ACHN (cell line): ENCODE results near the gene STK24.

Experiments used
- DNase-seq: peaks from one replicate; pipeline ENCODE4 v3.0.0-alpha.2; 2015
- in situ Hi-C: cut with HindIII; loops from 2 replicates; pipeline ENCODE4 v1.10.0; 2017; ENCODE audit warnings: low sequenced_read_pairs, low pct_ligation_motif_present, low pct_unique_long_range_greater_than_20kb

Gene STK24

DNA sequence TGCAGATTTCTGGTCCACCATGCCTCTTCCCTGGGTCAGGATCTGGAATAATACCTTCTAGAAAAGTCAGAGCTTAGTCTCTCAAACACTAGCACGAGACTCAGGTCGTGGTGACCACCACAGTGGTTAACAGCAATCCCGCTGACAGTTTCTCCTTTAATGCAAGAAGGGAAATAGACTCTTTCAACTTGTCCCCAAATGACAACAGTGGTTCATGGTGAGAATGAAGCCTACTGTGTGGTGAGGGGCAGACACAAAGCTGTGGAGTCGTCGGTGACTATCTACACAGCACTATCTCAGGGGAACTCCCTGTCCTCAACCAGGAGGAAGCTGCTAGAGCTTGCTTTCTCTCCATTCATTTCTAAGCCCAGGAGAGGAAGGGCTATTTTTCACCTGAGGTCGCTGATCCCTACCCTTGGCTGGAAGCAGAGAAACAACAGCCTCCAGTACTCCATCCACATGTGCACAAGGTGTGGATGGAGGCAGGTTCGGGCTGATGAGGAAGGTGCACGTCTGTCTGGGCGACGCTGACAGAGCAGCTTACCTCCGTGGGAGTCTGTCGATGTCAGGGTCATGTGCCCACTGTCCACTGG is 72.4 kb downstream of the STK24 start:
- DNase-seq, result no peak
- in situ Hi-C loops, result no loop called here

DNA sequence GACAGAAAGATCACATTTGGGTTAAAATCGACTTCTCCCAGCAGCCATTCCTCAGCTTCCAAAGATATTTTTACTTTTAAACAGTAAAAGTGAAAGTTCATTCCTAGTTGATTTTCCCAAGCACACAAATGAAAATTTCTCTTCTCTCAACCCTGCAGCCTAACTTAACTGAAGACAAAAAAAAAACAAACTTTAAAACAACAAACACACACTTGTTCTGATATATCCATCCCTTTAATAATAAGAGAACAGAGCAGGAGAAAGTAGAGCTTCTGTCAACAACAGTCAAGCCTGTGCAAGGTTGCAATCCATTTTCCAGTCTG is 72.9 kb downstream of the STK24 start:
- in situ Hi-C loops, result no loop called here
- DNase-seq, result no peak

DNA sequence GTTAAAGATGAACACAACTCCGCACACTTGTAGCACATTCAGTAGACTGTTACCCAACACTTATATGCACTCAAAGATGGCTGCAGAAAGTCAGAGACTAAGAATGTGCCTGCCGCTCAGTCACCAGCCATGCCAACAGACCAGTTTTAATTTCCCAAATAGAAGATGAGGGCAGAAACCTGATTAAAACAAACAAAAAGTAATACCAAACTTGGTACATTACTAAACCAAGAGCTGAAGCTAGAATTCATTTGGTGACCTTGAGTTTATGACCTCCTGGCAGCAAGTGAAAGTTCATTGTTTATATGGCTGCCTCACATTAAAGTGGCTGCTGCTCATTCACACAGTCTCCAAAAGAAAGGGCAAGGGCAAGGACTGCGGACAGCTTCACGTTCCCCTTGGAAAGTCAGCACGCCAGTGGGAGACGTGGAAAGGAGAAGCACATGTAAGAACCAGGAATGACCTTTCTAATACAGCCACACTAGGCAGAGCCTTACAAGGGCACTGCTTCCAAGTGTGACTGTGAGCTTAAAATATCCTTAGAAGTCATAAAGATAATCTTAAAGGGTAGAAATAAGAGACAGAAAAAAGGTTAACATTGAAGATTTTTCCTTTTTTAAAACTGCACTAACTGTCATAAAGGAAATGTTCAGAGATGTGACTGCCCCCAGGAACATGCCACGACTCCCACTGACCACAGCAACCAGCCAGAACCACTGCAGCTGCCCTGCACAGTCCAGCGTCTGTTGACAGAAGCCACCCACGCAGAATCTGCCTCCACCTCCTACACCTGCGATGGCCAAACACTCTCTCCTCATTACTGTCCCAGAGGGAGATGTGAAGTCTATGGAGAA is 73.5 kb downstream of the STK24 start:
- in situ Hi-C loops, result no loop called here

DNA sequence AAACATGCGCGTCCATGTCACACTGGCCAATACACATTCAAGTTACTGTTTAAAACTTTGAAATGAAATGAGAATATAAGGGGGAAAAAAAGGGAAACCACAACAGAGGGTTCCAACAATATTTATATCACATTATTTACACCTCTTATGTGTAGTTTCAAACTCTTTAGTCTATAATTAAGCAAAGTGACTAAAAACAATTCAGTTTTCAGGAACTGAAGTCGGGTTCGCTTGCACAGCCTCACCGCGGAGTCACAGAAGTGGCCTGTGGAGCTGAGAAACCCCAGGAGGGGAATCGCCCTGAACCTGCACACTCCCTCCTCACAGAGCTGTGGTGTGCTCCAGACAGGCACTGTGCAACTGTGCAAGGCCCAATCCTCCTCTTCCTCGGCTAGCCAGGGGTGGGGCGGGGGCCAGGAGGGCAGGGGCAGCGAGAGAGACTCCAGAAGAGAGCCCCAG is 75.9 kb downstream of the STK24 start:
- DNase-seq, result no peak

More for the DNA sequence above, 73.5 kb downstream of the STK24 start:
- no peak for DNase-seq

DNA sequence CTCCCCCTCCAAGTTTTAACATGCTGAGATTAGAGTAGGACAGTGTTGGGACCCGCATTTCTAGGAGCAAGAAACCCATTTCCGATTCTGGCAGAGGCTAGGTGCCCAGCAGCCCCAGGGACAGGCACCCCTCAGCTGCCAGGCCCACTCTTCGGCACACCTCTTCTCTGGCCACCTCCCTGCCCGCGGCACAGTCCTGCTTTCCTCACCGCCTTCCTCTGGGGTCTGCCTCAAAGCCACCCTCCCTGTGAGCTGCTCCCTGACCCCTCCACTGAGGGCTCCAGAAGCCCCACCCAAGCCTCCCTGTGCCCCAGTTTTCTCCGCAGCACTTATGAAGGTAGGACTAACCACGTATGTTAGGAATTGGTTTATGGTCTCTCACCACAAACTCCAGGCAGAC is 79.9 kb downstream of the STK24 start:
- in situ Hi-C loops, result no loop called here
- DNase-seq, result no peak

More for the DNA sequence above, 75.9 kb downstream of the STK24 start:
- in situ Hi-C loops, result no loop called here

DNA sequence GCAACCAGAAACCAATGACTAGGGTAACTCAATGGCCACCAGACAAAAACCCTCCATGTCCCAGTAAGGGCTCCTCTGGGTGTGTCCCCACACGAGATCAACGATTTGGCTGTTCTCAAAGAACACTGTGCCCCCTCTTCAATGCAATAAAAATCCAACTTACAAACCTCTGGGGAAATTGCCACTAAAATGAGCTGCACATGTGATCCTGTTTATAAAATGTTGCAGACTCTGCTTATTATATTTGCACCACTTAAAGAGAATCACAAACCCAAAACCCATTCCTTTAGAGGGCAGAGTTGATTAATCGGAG is 80.5 kb downstream of the STK24 start:
- no peak for DNase-seq
- in situ Hi-C loops, result no loop called here

DNA sequence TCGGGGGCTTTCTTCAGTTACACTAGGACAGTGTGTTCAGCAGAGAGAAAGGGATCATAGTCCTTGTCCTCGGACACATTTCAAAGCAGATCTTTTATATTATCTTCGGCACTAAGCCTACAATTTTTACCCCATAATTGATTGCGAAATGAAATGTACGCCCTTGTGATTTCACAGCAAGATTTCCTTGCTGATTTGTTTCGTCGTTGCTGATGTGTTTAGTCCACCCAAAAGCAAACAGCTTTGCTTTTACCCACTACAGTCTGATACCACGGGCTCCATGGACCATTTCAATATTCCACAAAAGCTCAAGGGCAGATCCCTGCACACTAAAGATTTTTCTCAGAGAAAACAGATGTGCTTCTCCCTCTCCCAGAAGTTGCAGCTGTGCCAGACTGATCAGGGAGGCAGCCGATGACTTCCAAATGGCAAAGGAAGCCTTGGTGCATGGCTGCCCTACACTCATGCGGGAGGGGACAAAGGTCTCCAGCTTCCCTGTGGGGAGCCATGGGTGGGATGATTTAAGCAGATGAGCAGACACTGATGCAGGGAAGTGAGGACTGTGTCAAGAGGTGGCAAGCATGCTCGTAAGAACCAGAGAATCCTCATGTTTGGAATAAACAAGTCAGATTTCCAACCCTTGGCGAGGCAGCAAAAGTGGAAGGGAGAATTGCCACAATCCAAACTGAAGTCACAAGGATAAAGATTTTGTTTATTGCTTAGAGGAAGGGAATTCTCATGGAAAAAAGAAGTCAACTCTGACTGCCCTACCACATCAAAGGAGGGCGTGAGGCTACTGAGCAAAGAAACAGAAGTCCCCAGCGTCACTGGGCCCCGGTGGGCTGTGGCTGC is 81.1 kb downstream of the STK24 start:
- DNase-seq, result no peak
- in situ Hi-C loops, result no loop called here

DNA sequence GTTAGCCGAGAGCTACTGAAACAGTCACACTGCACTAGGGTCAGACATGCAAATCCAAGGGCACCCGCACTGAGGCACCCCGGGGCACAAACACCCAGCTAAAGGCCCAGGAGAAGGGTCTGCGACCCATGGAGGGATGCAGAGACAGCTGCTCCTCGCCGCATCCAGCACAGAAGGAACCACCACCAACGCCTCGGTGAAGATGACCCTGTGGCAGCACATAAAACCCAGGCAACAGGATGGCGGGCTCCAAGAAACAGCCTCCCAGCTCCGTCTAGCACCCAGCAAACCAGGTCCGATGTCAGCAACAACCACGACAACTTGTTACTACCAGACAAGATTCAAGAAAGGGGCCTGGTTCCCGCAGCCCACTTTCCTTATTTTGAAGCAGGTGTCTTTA is 82.1 kb downstream of the STK24 start:
- no peak for DNase-seq

DNA sequence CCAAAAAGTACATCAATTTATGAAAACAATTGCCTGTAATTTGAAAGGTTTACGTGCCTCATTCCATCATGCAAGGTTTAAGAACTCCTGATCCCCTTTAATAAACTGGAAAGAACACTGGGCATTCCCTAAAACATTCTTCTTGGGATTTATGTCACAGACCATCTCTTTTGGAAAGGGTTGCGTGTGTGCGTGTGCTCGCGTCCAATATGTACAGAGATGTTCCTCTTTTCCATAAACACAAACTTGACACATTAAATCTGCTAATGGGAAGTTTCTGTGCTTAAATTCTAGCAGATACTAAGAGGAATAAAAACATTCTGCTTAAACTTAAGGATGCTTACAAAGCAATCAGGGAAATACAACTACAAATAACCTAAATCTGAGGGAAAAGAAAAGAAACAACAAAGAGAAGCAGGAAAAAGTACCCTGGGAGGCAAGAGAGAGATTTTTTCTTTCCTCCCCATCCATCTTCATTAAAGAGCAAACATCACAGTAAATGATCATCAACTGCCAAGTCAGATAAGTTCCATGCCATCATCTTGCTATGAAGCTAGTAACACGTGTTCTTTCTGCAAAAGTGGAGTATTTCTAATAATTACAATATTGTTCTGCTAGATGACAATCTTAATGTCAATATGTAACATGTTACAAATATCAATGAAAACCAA is 83.7 kb downstream of the STK24 start:
- DNase-seq, result no peak
- in situ Hi-C loops, result no loop called here

More for the DNA sequence above, 82.1 kb downstream of the STK24 start:
- in situ Hi-C loops, result no loop called here

DNA sequence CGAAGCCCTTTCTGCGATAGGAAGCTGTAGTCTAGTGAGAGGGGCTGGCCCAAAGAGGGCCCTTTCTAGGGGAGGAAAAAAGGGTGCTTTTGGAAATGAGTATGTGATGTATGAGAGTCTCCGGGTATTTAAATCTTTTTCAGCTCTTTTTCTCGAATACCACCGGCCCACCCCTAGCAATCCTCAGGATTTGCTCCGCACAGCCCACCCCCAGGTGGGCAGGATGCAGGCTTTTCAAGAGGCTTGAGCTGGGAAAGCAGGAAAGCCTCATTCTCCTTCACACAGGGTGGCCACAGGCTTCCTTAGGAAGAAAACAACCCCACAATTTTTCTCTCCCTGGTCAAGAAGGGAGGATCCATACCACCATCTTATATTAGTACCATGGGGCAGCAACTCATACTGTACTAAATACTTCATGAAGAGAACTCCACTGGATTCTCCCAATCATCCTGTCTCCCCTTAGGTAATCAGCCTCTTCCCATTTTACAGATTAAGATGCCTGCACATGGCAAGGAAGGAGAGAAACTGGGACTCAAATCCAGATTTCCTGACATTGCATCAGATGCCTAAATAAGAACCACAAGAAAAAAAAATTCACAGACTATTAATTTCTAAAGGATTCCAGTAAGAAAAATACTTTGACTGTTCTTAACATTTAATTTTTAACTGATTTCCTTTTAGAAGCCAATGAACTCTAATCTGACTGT is 84.4 kb downstream of the STK24 start:
- DNase-seq, result no peak
- in situ Hi-C loops, result no loop called here

DNA sequence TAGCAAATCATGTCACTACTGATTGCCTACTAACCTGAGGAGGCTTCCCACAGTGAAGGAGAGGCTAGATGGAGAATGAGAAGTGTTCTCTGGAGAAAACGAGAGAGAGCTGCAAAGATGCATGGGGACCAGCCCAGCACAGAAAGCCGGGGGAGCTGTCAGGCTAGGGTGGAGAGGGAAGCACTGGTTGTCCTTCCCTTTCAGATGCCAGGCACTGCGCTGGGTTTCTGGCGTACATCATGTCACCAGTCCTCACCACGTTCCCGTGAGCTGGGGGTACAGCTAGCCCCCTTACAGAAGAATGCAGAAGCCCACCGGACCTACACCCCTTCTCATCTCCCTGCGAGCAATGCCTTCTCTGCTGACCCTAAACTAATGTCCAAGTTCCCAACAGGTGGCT is 86.0 kb downstream of the STK24 start:
- in situ Hi-C loops, result no loop called here
- DNase-seq, result no peak

DNA sequence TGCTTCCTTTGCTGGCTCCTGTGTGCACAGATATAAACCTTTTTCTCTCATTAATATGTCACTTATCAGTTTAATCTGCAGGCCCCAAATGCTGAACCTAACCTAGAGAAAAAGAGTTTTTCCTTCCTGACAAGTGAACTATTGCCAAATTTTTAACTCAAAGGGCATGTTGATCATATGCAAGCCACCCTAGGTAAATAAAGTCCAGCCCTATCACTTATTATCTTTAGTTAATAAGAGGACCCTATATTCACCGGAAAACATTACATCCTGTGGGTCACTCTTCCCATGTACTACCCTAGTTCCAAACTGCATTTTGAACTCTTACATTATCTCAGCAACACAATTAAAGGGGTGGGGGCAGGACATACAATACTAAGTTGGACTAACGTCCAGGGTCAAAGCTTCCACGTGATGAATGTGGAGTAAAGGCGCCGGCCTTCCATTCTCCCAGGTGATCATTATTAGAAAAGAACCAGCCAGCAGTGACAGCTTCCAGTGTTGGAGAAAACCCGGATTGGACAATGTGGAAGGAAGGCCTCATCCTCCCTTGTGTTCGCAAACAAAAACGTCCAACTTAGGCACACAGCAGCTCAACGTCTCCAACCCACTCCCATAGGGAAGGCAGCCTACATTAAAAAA is 86.6 kb downstream of the STK24 start:
- in situ Hi-C loops, result no loop called here

DNA sequence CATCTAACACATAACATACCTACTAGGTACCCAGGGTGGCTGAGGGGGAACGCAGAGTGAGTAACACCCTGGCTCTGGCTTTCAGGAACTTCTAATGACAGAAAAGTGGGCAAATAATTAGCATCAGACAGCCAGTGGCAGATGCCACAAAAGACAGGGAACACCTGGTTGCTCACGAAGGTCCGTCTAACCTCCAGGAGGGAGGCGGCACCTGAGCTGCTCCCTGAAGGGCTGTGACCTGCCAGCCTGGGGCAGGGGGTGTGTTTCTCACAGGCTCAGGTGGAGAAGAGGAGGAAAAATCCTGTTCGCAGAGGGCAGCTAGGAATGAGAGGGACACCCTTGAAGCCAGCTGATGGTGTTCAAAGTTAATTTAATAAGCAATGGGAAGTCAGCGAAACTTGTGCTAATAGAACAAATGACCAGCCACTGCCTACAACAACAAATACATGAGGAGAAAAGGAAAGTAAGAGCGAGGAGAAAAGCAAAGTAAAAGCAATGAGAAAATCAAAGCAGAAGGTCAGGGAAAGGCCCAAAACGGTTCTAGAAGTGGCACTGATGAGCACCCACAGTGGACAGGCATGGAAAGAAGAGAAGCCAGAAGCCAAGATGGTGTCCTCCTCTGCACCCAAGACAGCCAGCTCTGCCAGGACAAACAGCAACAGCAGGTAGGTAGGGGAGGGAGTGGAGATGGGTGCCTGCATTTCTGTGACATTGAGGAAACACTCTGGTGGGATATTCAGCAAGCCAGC is 87.3 kb downstream of the STK24 start:
- in situ Hi-C loops, result no loop called here

More for the DNA sequence above, 86.6 kb downstream of the STK24 start:
- no peak for DNase-seq

DNA sequence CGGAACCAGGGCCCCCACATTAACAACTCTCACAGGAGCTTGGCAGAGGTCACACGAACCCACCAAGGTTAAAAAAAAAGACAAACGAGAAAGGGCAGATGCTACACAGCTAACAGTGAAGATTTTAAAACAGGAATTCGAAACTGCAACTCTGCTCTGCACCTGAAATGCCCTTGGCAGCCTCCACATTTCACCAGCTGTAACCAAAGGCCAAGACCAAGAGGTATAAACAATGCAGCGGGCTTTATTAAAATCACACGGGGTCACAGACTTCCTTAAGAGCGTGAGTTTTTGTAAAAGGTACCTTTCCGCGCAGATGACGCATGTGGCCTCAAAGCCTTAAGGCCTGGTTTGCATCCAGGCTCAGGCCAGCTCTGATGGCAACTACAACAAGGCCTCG is 88.2 kb downstream of the STK24 start:
- DNase-seq, result no peak
- in situ Hi-C loops, result no loop called here

More for the DNA sequence above, 87.3 kb downstream of the STK24 start:
- DNase-seq, result no peak

DNA sequence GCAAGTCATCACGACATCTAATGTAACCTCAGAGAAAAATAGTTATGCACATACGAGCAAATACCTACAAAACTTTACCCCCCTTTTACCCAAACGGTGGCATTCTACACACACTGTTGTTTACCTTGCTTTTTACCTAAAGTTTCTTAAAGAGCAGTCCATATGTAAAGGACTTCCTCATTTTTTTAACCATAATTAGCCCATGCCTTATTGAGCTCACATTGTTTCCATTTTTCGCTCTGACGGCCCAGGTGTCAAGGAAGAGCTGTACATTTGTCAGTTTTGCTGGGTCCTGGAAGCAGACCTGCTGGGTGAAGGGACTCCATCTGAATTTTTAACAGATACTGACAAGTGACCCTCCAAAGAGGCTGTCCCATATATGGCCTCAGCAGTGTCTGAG is 89.4 kb downstream of the STK24 start:
- in situ Hi-C loops, result no loop called here
- DNase-seq, result no peak

DNA sequence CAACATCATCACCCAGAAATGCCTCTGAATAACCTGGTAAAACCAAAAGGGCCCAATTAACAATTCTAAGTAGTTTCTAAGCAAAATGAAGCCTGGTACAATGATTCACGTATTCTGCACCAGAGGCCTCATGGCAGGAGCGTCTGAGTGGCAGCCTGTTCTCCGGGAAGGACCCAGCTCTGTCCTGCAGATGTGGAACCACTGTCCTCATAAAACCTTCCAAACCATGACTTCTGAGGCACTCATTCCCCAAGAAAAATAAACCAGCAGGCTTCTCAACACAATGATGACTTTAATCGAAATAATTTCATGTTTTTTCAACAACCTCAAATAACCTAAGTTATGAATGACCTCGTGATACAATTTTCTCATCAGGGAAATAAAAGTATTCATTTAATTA is 89.9 kb downstream of the STK24 start:
- no peak for DNase-seq
- in situ Hi-C loops, result no loop called here

DNA sequence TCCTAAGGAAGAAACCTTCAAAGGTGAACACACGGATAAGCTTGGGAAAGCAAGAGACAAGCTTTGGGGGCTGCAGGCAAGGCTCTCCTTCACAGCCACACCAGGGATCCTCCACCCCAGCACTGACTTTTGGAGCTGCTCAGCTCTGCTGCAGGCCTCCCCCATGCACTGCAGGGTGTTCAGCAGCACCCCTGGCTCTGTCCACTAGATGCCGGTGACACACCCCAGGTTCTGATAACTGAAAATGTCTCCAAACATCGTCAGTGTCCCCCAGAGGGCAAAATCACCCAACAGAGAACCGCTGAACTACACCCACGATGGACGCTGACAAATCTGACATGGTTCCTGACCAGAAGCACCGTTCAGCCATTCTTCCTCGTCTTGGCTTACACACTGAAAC is 90.5 kb downstream of the STK24 start:
- in situ Hi-C loops, result no loop called here
- DNase-seq, result no peak
